Femur (tissue), 1 donor: Measurements from ENCODE around the gene ACTA2.
A peak's percentile ranks its signal among the peaks of the same experiment; 100 is the strongest.
"Not testable (repeated sequence)": the region's sequence is repeated elsewhere in the genome, so short reads cannot be mapped to it uniquely, and the experiment has no call there.

Experiments used
- DNase-seq: peaks from one replicate; pipeline ENCODE4 v3.0.0-alpha.2; 2017

Gene ACTA2

DNA sequence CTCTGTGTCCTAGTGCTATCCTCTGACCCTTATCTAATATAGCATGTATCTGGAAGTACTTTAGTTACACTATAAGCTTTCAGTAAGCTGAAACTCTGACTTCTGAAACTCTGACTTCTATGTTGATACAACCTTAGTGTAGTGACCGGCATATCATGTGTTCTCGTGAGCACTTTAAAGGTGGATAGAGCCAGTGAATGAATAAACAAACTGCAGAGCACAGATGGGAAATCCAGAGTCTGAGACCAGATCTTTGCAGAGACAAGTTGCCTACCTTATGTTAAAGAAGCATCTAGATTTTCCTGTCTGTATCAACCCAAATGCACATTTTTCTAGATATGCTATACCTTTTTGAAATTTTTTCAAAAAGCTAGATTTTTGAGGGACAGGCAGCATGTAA, 3.5 kb downstream of the ACTA2 start:
- DNase-seq, result no peak

DNA sequence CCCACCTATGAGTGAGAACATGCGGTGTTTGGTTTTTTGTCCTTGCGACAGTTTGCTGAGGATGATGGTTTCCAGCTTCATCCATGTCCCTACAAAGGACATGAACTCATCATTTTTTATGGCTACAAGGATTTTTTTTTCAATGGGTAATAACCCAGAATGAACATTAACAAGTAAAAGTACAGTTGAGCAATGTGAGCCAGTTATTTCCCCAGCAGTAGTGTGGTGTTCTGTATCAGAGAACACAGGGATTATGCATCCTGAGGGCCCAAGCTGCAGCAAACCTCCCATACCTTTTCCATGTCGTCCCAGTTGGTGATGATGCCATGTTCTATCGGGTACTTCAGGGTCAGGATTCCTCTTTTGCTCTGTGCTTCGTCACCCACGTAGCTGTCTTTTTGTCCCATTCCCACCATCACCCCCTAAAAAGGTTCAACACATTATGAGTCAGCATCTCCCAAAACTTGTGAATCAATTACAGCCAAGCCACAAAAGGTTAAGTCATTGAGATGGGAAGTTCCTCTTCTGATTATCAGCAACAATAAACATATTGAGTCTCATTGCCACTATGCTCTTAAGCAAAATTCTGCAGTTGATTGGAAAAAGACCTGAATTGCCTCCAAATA, 5.5 kb downstream of the ACTA2 start:
- DNase-seq, result no peak

DNA sequence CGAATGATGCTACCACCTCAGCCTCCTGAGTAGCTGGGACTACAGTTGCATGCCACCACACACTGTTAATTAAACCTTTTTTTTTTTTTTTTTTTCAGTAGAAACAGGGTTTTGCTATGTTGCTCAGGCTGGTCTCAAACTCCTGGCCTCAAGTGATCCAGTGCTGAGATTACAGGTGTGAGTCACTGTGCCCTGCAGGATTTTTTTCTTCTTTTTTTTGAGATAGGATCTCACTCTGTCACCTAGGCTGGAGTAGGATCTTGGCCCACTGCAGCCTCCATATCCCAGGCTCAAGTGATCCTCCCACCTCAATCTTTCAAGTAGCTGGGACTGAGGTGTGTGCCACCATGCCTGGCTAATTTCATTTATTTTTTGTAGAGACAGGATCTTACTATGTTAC, 6.4 kb downstream of the ACTA2 start:
- no peak for DNase-seq

DNA sequence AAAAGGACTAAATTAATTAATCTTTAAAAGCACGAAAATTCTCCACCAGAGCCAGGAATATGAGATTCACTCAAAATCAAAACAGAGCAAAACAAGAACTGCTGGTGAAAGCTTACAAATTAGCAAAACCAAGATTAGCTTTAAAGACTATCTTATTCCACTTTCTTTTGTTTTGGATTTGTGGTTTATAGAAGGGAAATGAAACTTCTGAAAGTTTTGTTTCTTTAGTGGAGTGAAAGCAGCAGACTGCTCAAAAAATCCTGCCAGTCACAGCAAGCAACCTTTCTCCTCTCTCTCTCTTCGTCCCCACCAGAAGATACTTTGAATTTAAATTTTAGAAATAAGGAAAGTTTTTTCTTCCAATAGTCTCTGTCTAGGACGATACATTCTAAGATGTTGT, 7.8 kb downstream of the ACTA2 start:
- no peak for DNase-seq

DNA sequence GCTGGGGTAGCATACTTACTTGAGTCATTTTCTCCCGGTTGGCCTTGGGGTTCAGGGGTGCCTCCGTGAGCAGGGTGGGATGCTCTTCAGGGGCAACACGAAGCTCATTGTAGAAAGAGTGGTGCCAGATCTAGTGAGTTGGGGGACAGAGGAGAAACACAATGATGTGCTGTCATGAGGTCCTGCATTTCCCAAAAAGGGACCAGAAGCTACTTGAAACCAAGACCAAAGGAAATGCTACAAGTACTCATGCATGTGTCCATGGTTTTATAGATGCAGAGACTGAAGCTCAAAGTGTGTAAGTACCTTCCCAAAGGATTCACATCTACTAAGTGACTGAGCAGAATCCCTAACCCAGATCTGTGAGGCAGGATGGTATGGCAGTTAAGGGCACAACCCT, 8.8 kb downstream of the ACTA2 start:
- DNase-seq, result no peak

DNA sequence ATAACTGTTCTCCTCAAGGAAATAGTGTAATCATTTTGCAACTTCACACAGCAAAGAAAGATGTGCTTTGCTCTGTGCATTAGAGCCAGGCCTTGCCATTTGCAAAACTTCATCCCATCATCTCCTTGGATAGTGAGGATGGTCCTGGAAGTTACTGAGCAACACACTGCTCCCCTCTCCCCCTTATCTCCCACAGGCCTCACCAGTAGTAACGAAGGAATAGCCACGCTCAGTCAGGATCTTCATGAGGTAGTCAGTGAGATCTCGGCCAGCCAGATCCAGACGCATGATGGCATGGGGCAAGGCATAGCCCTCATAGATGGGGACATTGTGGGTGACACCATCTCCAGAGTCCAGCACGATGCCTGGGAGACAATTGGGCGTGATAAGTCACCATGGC, 11.5 kb downstream of the ACTA2 start:
- DNase-seq, result no peak

DNA sequence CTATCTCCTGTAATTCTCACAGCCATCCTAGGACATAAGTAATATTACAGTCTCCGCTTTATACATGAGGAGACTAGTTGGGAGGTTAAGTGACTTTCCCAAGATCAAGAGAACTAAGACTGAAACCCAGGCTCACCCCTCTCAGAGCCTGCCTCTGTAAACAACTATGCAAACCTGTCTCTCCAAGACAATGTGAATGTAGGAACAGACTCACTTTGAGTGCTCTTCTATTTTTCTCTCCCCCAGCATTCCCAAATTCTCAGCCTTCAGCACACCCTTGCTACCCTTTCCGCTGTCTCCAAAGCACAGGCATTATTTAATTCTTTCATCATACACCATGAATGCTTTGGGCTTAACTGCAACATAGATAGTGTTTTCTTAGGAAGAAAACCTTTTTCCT, 13.6 kb downstream of the ACTA2 start:
- DNase-seq, result no peak

DNA sequence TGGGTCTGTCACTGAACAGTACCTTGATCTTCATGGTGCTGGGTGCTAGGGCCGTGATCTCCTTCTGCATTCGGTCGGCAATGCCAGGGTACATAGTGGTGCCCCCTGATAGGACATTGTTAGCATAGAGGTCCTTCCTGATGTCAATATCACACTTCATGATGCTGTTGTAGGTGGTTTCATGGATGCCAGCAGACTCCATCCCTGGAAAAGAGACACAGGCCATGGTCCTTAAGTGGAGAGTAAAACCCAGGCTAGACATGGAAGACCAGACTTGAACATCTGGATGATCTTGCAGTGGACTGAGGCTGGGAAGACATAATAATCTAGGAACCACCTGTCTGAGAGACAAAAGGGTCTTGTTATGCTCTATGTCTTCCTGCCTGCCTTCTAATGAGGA, 14.5 kb downstream of the ACTA2 start:
- no peak for DNase-seq

DNA sequence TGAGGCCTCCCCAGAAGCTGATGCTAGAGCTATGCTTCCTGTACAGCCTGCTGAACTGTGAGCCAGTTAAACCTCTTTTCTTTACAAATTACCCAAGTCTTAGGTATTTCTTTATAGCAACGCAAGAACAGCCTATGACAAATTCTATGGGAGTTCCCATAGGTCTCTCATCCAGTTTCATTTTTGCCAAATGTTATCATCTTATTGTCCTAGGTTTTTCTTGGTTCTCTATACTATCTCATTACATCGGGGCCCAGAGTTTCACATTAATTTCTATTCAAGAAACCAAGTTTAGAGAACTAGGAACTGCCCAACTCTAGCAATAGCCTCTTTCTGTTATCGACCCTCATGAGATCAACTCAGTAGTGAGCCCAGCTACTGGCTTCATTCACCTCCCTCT, 15.9 kb downstream of the ACTA2 start:
- no peak for DNase-seq

DNA sequence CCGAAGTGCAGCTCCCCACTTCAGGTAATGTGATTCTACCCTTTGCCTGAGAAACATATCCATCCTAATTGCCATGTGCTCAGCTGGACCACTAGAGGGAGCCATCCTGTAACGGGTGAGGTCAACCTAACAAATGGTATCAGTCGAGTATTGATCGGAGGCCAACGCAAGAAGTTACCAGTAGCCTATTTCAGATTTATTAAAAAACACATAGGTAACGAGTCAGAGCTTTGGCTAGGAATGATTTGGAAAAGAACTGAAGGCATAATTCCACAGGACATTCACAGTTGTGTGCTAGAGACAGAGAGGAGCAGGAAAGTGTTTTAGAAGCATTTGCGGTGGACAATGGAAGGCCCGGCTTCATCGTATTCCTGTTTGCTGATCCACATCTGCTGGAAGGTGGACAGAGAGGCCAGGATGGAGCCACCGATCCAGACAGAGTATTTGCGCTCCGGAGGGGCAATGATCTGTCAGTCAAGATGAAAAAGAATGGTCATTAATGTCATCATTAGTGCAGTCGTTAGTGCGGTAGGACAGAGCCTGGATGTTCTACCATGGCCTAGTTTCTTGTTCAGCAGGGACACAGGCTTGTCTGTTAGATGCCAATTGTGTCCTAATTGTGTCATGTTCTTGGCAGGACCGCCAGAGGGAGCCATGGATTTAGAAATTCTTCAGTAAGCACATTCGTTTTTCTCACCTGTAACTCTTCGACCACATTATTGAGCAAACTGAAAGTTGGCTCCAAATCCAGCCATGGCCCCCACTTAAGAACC, 17.5 kb downstream of the ACTA2 start:
- DNase-seq, result peak; percentile 83

DNA sequence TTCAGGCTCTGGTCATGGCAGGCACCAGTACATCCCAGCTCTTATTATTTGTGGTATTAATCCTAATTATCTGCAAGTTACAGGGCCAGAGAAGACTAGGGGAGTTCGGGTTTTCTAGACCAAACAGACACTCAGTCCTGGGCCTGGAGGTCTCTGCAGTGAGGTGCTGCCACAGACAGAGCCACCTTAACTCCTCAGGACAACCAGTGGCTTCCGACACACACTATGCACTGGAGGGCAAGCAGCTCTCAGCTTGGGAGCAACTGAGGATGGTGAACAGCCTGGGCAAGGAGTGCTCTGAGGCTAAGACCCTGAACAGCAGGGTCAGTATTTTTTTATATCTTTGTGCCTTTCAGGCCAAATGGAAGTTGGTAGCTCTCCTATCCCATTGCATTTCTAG, 19.0 kb downstream of the ACTA2 start:
- DNase-seq, result no peak

DNA sequence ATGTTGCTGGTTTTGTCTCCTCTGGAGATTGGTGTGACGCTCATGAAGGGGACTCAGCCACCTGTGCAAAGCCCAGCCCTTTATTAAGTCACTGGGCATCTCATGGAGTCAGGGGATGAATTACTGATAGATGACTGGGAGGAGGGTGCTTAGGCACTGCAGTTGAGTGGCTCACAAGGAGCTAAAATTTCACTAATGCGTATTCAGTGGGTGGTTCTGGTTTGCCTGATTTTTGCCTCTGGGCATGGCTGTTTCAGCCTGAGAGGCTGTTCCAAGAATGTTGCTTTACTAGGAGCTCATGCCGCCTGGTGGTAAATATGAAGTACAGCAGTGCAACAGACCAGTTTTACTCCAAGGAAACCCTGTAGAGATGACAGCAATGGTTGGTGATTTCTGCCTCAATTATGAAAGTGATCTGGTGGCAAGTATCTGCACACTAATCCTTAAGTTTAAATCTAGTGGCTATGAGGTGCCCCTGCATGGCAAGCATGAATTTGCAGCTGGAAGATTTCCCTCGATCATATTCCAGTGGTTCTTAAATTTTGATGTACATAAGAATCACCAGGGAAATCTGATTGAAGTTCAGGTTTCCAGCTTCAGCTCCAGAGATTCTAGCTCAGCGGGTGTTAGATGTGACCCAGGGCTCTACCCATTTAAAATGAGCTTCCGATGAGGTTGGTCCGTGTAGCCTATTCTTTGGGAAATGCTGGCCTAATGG, 19.9 kb downstream of the ACTA2 start:
- peak; percentile 65 for DNase-seq

DNA sequence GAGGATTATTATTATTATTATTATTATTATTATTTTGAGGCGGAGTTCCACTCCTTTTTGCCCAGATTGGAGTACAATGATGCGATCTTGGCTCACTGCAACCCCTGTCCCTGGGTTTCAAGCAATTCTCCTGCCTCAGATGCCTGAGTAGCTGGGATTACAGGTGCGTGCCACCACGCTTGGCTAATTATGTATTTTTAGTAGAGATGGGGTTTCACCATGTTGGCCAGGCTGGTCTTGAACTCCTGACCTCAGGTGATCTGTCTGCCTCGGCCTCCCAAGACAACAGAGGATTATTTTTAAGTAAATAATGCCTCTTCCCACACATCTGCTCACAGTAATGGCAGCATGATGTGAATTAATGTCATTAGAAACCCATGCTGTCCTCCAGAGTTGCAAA, 20.5 kb downstream of the ACTA2 start:
- not testable (repeated sequence) for DNase-seq

DNA sequence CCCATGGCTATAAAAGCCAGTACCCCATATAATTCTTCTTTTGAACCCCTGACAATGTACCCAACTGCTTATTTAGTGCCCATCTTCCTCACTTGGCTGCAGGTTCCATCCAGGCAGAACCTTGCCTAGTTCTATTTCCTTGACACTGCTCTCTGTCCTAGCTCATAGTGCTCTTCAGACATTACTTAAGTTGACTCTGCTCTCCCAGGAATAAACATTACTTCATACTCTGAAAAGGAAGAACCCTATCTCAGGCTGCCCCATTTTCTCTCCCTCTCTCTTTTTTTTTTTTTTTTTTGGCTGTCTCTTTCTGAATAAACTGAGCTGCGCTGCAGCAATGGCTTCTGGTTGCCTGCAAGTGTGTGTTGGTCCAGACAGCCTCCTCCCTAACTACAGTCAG, 21.0 kb downstream of the ACTA2 start:
- no peak for DNase-seq

DNA sequence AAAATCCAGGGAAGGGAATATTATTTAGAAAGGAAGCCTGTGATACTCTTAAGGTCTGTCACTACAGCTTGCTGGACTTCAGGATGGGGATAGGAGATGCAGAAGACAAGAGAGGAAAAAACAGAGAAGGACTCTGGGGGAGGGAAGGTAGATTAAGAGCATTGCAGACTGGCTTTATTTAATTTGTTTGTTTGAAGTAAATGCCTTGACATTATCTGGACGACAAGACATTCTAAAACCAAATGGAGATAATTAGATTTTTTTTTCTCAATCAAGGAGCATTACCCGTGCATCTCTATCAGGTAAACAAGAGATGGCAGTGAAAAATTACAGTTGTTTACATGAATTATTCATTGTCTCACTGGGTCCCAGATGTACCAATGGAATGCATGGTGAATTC, 24.3 kb downstream of the ACTA2 start:
- DNase-seq, result no peak

DNA sequence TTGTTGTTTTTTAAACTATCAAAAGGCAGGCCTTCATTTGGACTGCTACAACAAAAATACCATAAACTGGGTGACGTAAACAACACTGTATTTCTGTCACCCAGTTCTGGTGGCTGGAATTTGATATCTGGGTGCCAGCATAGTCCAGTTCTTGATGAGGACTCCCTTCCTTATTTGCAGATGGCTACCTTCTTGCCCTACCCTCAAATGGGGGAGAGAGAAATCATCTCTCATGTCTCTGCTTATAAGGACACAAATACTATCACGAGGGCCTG, 25.2 kb downstream of the ACTA2 start:
- DNase-seq, result no peak

DNA sequence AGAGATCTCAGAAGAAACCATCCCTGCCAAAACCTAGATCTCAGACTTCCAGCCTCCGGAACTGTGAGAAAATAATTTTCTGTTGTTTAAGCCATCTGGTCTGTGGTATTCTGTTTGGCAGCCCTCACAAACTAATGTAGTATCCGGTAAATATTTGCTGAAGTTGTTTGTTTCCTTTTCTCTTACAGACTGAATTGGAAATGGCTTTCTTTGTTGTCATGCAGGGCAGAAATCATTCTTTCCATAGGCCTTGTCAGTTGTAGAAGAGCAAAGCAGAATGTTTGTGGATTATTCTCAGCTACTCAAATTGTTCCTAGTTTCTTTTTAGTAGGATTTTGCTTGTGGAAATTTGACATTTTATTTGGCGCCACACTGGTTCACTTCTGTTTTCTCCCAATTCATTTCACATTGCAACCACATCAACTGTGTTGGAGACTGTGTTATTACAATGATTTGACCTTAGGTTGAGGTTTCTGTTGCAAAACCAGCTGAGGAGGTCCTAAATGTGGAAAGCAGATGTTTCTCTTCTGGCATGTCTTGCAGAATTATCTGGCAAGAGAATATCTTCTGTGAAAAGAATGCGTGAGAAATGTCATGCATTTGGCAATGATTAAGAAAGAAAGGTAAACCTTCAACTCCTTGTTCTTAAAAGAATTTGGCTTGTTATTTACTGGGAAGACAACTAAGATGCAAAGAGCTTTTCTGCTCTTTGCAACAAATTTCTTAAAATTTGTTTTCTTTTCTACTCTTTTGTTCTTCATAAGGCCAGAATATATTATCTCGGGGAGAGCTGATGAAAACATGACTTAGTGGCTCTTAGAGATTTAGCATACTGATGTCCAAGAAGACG, 25.8 kb downstream of the ACTA2 start:
- DNase-seq, result no peak

DNA sequence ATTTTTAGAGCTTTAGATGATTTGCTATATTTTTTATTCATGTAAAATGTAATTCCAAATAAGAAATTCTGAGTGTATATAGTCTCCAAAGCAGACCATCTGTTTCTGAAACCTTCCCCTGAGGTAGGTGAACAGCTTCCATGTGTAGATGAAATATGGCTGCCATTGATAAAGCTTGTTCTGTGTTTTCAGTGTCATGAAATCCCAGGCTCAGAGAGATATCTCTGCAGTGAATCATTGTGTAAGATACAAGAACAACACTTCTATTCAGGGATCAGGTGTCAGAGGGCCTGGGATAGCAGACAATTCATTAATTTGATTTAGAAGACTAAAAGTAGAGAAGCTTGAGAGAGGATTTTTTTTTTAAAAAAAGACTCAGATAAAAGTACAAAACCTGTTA, 29.1 kb downstream of the ACTA2 start:
- DNase-seq, result no peak

DNA sequence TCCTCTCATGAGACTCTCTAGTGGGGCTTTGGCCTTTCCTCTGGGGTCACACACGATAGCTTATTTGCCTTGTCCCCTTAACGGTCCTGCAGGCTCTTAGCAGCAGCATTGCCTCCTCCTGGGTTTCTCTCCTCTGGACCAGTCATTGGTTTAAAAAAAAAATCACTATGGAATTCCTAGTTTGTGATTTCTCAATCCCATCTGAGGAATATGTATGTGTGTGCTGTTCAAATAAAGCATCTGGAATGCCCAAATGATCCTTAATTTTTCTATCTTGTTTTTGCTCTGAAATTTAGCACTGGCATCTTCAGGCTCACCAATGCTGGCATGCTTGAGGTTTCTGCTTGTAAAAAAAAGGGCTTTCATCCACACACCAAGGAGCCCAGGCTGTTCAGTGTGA, 30.5 kb downstream of the ACTA2 start:
- DNase-seq, result no peak

DNA sequence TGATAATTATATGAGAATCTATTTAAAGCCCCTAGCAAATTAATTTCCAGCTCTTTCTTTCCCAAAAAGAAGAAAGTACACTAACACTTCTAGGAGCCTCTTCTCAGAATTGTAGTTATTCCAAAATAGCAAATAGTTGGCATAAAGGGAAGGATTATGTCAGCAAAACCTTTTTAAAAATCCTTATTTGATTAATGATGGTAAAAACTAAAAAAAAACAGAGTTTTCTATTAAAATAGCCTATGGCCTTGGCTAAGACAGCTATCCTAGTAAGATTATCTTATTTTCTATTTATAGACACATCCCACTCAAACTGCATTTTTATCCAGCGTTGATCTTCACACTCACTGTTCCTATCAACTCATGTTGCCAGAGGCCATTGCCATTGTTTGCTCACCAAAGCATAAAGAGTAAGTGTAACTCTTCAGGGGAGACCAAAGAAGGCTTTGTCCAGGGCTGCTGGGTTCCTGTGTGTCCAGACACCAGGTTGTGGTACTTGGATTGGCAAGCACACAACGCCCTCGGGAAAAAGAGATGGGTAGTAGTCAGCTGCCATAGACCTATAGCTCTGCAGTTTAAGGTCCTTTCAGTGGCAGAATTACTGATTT, 31.5 kb downstream of the ACTA2 start:
- DNase-seq, result no peak

DNA sequence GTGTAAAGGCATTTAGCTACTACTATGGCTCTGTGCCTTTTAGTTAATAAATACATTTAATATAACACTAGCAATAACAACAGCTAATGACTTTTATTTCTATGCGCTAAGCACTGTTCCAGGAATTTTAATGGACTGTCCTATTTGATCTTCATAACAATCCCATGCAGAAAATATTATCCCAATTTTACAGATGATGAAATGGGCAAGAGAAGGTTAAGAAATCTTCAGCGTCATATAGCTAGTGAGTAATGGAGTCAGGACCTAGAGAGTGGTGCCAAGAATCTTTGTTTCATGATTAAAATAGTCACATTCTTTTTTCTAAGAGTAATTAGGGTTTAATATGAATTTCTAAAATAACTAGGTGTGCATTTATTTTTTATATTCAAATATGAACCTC, 32.4 kb downstream of the ACTA2 start:
- no peak for DNase-seq

DNA sequence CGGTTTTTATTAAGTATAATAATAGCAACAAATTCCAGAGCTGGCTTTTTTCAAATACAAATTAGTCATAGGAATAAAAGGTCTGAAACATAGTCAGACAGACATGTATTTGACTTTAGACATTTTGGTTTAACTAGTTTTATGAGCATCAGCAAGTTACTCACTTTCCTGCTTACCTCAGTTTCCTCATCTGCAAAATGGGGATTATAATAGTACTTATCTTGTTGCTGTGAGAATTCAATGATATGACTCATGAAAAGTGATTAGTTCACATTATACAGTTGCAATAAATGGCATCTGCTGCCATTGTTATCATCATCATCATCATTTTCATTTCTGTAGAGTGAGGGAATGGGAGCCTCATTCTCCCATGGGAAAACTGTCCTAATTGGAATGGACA, 33.5 kb downstream of the ACTA2 start:
- no peak for DNase-seq
